BE2C (cell line): ENCODE results near the gene NUCB1. TPM values are rescaled to one million over a fixed set of nuclear protein-coding genes. Genes with fewer than 3 reads are reported as not detected.

Experiments used
- DNase-seq: peaks from one replicate; pipeline ENCODE4 v3.0.0-alpha.2; 2020
- H3K27me3 ChIP-seq: fragments of 250-450 bp; sonication (Bioruptor Pico); 2 replicates; pipeline ENCODE4 v1.5.1; 2020; ENCODE audit warnings: mild to moderate bottlenecking
- H3K36me3 ChIP-seq: fragments of 250-450 bp; sonication (Bioruptor Pico); 2 replicates; pipeline ENCODE4 v1.5.1; 2020; ENCODE audit warnings: mild to moderate bottlenecking
- H3K4me1 ChIP-seq: fragments of 250-450 bp; sonication (Bioruptor Pico); 2 replicates; pipeline ENCODE4 v1.5.1; 2020
- H3K4me3 ChIP-seq: 2 replicates; pipeline ENCODE4 v1.5.1; 2011; ENCODE audit warnings: low read depth, low read length
- H3K9me3 ChIP-seq: fragments of 250-450 bp; sonication (Bioruptor Pico); 2 replicates; pipeline ENCODE4 v1.5.1; 2020
- polyA plus RNA-seq: library from polyadenylated mRNA; unstranded; fragments of >200 nt; gene quantifications from one replicate; pipeline ENCODE4 v1.2.1, GENCODE V29; 2012; ENCODE audit warnings: low read depth, missing spikeins; ENCODE audit not compliant: insufficient read length, insufficient read depth
- TF ChIP-seq, protein P1 (sequence below): IDR thresholded peaks from 2 replicates; pipeline ENCODE4 v1.5.1; 2012; ENCODE audit warnings: mild to moderate bottlenecking, low read depth, low read length

NUCB1 gene
- polyA plus RNA-seq = 152 TPM

DNA sequence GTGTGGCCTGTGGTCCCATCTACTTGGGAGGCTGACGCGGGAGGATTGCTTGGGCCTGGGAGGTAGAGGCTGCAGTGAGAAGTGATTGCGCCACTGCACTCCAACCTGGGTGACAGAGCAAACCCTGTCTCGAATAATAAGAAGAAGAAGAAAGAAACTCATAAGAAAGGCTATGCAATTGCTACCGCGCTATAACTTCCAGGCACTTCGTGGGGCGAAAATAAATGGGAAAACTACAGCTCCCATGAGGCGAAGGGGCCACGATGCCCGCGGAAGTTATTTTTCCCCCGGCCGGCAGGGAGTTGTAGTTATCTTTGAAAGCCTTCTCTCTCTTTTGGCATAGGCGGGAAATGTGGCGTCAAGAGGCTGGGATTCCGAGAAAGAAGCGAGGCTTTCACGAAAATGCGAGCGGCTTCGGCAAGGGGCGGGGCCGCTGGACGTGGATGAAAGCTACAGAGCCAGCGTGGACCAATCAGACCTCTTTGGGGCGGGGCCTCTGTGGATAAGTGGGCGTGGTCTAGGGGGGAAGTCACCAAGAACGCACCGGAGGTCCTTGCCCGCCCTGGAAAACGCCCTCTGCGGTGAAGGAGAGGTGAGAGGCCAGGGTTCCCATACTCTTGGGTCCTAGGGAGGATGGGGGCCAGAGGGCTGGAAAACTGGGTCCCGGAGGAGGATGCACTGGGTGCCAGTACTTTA, at the start of gene NUCB1:
Gene NUCB1 (plus strand): TSS at position 532 of the 696 bp plus-strand sequence. CDS start 485 bp downstream, outside the sequence.
- DNase-seq = peak; percentile 99
- Histone ChIP-seq H3K36me3 (peaks cover 5% of the 10 kb centered on the region; the same call in 1 of the 2 replicates), H3K4me1 (no peaks in the 10 kb centered on the region), H3K4me3 (peak within 1 kb of the TSS; percentile 89), H3K9me3 (no peaks in the 10 kb centered on the region), H3K27me3 (no peaks in the 10 kb centered on the region)
- TF ChIP-seq, protein P1, sequence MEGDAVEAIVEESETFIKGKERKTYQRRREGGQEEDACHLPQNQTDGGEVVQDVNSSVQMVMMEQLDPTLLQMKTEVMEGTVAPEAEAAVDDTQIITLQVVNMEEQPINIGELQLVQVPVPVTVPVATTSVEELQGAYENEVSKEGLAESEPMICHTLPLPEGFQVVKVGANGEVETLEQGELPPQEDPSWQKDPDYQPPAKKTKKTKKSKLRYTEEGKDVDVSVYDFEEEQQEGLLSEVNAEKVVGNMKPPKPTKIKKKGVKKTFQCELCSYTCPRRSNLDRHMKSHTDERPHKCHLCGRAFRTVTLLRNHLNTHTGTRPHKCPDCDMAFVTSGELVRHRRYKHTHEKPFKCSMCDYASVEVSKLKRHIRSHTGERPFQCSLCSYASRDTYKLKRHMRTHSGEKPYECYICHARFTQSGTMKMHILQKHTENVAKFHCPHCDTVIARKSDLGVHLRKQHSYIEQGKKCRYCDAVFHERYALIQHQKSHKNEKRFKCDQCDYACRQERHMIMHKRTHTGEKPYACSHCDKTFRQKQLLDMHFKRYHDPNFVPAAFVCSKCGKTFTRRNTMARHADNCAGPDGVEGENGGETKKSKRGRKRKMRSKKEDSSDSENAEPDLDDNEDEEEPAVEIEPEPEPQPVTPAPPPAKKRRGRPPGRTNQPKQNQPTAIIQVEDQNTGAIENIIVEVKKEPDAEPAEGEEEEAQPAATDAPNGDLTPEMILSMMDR = peak; percentile 33

DNA sequence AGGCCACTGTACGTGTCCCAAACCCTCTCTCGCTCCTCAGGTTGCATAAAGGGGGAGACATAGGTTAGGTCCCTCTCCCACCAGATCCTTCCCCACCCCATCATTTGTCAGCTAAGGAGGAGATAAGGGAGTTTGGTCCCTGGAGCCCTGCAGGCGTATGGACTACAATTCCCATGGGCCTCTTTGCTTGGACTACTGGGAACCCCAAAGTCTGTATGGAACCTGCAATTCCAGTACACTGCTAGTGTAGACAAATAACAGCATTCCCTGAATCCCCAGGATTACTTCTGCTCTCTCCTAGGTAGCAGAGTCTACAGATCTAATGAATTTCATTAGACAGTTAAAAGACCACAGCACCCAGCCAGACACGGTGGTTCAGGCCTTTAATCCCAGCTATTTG, 47.8 kb upstream of the NUCB1 start:
- DNase-seq = no peak
- TF ChIP-seq, protein P1 = no peak
- no peaks in the 10 kb centered on the region for H3K4me1 ChIP-seq
- no peak overlapping the region for H3K4me3 ChIP-seq
- no peaks in the 10 kb centered on the region for H3K27me3 ChIP-seq
- no peaks in the 10 kb centered on the region for H3K9me3 ChIP-seq
- H3K36me3 ChIP-seq = no peaks in the 10 kb centered on the region; the same call in 1 of the 2 replicates

DNA sequence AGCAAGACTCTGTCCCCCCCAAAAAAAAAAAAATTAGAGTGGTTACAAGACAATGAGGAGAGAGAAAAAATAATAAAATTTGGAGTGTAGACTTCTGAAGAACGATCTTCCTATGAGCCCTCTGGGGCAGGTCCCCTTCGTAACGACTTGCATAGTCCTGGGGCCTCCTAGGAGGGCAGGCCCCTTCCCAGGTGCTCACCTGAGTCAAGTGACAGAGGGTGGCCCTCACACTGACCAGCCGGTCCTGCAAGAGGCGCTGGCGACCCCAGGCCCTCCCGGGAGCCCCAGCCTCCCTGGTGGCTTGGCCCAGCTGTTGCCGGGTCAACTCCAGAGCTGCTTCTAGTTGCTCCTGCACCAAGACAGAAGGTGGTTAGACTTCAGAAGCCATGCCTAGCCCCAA, 46.6 kb upstream of the NUCB1 start:
- DNase-seq = no peak
- no peaks in the 10 kb centered on the region for H3K9me3 ChIP-seq
- TF ChIP-seq, protein P1 = no peak
- no peaks in the 10 kb centered on the region; the same call in 1 of the 2 replicates for H3K36me3 ChIP-seq
- no peak overlapping the region for H3K4me3 ChIP-seq
- H3K4me1 ChIP-seq = no peaks in the 10 kb centered on the region
- H3K27me3 ChIP-seq = no peaks in the 10 kb centered on the region

DNA sequence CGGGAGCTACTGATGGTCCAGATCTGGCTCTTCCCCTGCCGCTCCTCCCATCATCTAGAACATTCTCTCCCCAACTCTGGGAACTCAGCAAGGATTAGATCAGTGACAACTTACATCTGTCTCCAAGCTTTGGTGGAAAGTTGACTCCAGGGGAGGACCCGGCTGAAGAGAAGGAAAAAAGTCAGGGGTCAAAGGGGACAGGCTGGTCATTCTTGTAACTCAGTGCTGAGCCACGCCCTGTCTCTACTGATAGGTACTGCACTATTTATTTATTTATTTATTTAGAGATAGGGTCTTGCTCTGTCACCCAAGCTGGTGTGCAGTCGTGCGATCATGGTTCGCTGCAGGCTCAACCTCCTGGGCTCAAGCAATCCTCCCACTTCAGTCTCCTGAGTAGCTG, 46.0 kb upstream of the NUCB1 start:
- DNase-seq = no peak
- Histone ChIP-seq H3K9me3 (no peaks in the 10 kb centered on the region), H3K36me3 (no peaks in the 10 kb centered on the region; the same call in 1 of the 2 replicates), H3K27me3 (no peaks in the 10 kb centered on the region), H3K4me1 (no peaks in the 10 kb centered on the region), H3K4me3 (no peak overlapping the region)
- TF ChIP-seq, protein P1 = no peak

DNA sequence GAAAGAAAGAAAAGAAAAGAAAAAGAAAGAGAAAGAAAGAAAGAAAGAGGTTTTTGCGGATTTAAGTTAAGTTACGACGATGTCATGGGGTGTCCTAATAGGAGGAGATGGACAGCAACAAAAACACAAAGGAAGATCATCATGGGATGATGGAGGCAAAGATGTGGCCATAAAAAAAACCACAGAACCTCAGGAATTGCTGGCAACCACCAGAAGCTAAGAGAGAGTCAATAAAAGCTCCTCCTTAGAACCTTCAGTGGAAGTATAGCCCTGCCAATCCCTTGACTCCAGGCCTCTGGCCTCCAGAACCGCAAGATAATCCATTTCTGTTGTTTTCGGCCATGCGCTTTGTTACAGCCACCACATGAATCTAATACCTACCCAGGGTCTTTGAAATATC, 43.2 kb upstream of the NUCB1 start:
- H3K9me3 ChIP-seq = no peaks in the 10 kb centered on the region
- H3K27me3 ChIP-seq = no peaks in the 10 kb centered on the region
- DNase-seq = no peak
- peaks cover 8% of the 10 kb centered on the region for H3K36me3 ChIP-seq
- no peak overlapping the region for H3K4me3 ChIP-seq
- no peaks in the 10 kb centered on the region for H3K4me1 ChIP-seq
- TF ChIP-seq, protein P1 = no peak

DNA sequence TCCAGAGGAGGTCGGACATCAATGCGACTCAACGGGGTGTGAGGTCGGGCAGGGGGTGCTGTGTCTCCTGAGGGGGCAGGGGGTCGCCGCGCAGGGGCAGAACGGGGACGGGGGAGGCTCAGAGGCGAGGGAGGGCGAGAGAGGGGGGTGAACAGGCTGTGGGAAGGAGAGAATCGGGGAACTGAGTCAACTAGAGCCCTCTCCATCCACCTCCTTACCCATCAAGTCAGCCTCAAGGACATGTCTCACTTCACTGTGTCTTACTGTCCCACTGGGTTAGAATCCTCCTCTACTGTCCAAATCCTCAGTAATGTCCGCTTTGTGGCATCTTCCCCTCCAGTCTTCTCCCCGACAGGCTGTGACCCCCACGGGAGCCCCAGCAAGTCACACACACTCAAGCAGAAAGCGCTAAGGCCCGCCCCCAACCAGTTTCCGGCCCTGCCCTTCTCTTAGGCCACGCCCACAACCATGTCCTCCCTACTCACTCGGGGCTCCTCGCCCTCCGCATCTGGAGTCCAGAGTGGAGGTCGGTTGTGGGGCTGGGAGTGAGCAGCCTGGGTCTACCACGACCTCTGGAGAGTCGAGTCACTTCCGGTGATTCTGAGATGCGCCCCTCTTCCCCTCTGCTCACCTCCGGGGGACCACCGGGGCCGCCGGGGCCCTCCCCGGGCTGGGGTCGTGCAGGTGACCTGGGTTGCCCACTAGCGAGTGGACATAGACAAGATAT, 41.0 kb upstream of the NUCB1 start:
- DNase-seq = no peak
- TF ChIP-seq, protein P1 = no peak
- Histone ChIP-seq H3K36me3 (peaks cover 8% of the 10 kb centered on the region; the same call in 1 of the 2 replicates), H3K9me3 (no peaks in the 10 kb centered on the region), H3K4me3 (no peak overlapping the region), H3K4me1 (no peaks in the 10 kb centered on the region), H3K27me3 (no peaks in the 10 kb centered on the region)
